ENCODE measurements around the gene HYAL4. TPM values are rescaled to one million over a fixed set of nuclear protein-coding genes. Genes with fewer than 3 reads are reported as not detected.

Gene HYAL4
- polyA plus RNA-seq, 3 donors: not detected

DNA sequence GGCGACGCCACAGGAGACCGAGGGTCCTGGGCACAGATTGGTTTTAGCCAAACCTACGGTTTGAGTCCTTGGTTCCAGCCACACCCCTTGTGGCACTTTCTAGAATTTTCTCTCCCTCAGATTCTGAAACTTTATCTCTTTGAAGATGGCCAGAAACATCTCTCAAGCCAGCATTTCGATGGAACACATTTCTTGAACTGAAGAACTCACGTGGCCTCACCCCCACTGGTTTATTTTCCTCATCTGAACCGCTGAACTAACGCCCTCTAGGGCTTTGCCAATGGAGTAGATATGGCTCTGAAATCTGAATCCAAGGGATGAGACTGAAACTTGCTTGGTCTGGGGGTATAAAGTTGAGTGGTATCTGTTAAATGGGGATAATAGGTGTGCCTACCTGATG lies 73.3 kb downstream of the HYAL4 start:
- no peak overlapping the region for H3K27ac Mint-ChIP-seq
- no peaks in the 10 kb centered on the region for H3K79me2 ChIP-seq (ENCODE audit: insufficient read depth, low read length)
- no peaks in the 10 kb centered on the region for H3K9me3 Mint-ChIP-seq
- no peak overlapping the region for H3K4me2 ChIP-seq (replicated peaks; ENCODE audit: extremely low read depth, low read length, poor library complexity, severe bottlenecking)
- H3K4me1 ChIP-seq (ENCODE audit: control insufficient read depth in 1 of 2, insufficient read depth in 2 of 2, low read length in 2 of 2): no peaks in the 10 kb centered on the region
- DNase-seq: no peak
- H4K20me1 ChIP-seq (ENCODE audit: insufficient read depth, low read length): no peaks in the 10 kb centered on the region
- peaks cover 0 to 2% (median 0%) of the 10 kb centered on the region in 3 donors for H3K27me3 Mint-ChIP-seq (ENCODE audit: low read depth in 3 of 3)
- no peak overlapping the region for H3K4me3 Mint-ChIP-seq
- no peaks in the 10 kb centered on the region for H3K9me3 ChIP-seq (replicated peaks in 1 of 2; ENCODE audit: control insufficient read depth in 1 of 2, insufficient read depth in 1 of 2, low read length in 2 of 2)
- TF ChIP-seq CTCF (IDR thresholded peaks at IDR 0.05): no peak
- intact Hi-C loops (cut with micrococcal nuclease): no loop called here
- H3K4me1 Mint-ChIP-seq: no peaks in the 10 kb centered on the region
- H3K36me3 ChIP-seq (replicated peaks in 1 of 2; ENCODE audit: control insufficient read depth in 1 of 2, insufficient read depth in 2 of 2, low read length in 2 of 2): no peaks in the 10 kb centered on the region
- no peaks in the 10 kb centered on the region for H3K36me3 Mint-ChIP-seq
- H3K27ac ChIP-seq (ENCODE audit: low read depth in 1 of 2, low read length in 2 of 2): no peak overlapping the region
- H3K9ac ChIP-seq (ENCODE audit: insufficient read depth, low read length, poor library complexity, severe bottlenecking): no peak overlapping the region
- no peaks in the 10 kb centered on the region for H3K27me3 ChIP-seq (ENCODE audit: control insufficient read depth in 2 of 2, insufficient read depth in 2 of 2, low read length in 2 of 2)
- H2AFZ ChIP-seq (ENCODE audit: insufficient read depth, low read depth, low read length, poor library complexity, severe bottlenecking): no peak overlapping the region
- WGBS (ENCODE audit: insufficient coverage): 94% methylated on average over 7 of the region's 8 CpGs
- no peak overlapping the region for H3K4me3 ChIP-seq (replicated peaks in 1 of 3; ENCODE audit: low read depth in 2 of 3, low read length in 3 of 3)

GRCh38 chr7:123923599-123923998 lies 78.6 kb downstream of the HYAL4 start:
- 93% methylated on average over 2 of the region's 4 CpGs for WGBS (ENCODE audit: insufficient coverage)
- Histone ChIP-seq H3K9ac (ENCODE audit: insufficient read depth, low read length, poor library complexity, severe bottlenecking) (no peak overlapping the region), H3K9me3 (replicated peaks in 1 of 2; ENCODE audit: control insufficient read depth in 1 of 2, insufficient read depth in 1 of 2, low read length in 2 of 2) (no peaks in the 10 kb centered on the region), H2AFZ (ENCODE audit: insufficient read depth, low read depth, low read length, poor library complexity, severe bottlenecking) (no peak overlapping the region), H3K4me2 (replicated peaks; ENCODE audit: extremely low read depth, low read length, poor library complexity, severe bottlenecking) (no peak overlapping the region), H3K36me3 (replicated peaks in 1 of 2; ENCODE audit: control insufficient read depth in 1 of 2, insufficient read depth in 2 of 2, low read length in 2 of 2) (no peaks in the 10 kb centered on the region), H3K4me3 (replicated peaks in 1 of 3; ENCODE audit: low read depth in 2 of 3, low read length in 3 of 3) (no peak overlapping the region), H3K4me1 (ENCODE audit: control insufficient read depth in 1 of 2, insufficient read depth in 2 of 2, low read length in 2 of 2) (no peaks in the 10 kb centered on the region), H3K79me2 (ENCODE audit: insufficient read depth, low read length) (no peaks in the 10 kb centered on the region), H3K27ac (ENCODE audit: low read depth in 1 of 2, low read length in 2 of 2) (no peak overlapping the region), H4K20me1 (ENCODE audit: insufficient read depth, low read length) (no peaks in the 10 kb centered on the region), H3K27me3 (ENCODE audit: control insufficient read depth in 2 of 2, insufficient read depth in 2 of 2, low read length in 2 of 2) (no peaks in the 10 kb centered on the region)
- peaks cover 0 to 9% (median 1%) of the 10 kb centered on the region in 7 donors for H3K9me3 Mint-ChIP-seq
- no peak for DNase-seq
- no peaks in the 10 kb centered on the region for H3K36me3 Mint-ChIP-seq
- intact Hi-C loops (cut with micrococcal nuclease): no loop called here
- TF ChIP-seq CTCF (IDR thresholded peaks at IDR 0.05): no peak
- H3K4me3 Mint-ChIP-seq: no peak overlapping the region
- H3K27ac Mint-ChIP-seq: no peak overlapping the region
- peaks cover 0 to 2% (median 2%) of the 10 kb centered on the region in 3 donors for H3K27me3 Mint-ChIP-seq (ENCODE audit: low read depth in 3 of 3)
- no peaks in the 10 kb centered on the region for H3K4me1 Mint-ChIP-seq
